GM12801 (cell line): Measurements from ENCODE around the gene NISCH.

Source experiments
- CTCF ChIP-seq: IDR thresholded peaks from one replicate; pipeline ENCODE4 v1.5.1; 2011; ENCODE audit warnings: control low read depth; ENCODE audit not compliant: insufficient read length; ENCODE audit errors: extremely low read depth

NISCH gene

GRCh38 chr3:52534281-52535183, 79.1 kb downstream of the NISCH start:
- TF ChIP-seq CTCF: no peak

DNA sequence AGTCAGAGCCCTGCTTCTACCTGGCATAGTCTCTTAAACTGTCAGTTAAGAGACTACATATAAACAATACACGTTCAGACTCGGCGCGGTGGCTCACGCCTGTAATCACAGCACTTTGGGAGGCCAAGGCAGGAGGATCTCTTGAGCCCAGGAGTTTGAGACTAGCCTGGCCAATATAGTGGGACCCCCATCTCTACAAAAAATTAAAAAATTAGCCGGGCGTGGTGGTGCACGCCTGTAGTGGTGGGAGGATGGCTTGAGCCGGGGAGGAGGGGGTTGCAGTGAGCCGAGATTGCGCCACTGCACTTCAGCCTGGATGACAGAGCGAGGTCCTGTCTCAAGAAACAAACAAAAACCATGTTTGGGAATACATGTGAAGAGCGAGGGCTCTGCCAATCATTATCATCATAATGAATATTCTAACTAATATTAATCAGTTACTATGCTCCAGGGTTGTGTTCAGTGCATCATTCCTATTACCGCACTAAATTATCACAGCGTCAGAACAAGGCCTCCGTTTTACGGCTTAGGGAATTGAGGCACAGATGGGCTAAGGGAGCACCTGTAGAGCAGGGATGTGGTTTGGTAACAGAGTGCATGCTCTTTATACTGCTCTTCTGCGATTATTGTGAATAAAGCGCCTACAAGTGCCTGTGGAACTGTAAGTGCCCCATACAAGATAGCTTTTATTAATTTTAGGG, 80.2 kb downstream of the NISCH start:
- no peak for TF ChIP-seq CTCF

- TF ChIP-seq CTCF: no peak
Measured at GRCh38 chr3:52536112-52536368, 80.6 kb downstream of the NISCH start.

DNA sequence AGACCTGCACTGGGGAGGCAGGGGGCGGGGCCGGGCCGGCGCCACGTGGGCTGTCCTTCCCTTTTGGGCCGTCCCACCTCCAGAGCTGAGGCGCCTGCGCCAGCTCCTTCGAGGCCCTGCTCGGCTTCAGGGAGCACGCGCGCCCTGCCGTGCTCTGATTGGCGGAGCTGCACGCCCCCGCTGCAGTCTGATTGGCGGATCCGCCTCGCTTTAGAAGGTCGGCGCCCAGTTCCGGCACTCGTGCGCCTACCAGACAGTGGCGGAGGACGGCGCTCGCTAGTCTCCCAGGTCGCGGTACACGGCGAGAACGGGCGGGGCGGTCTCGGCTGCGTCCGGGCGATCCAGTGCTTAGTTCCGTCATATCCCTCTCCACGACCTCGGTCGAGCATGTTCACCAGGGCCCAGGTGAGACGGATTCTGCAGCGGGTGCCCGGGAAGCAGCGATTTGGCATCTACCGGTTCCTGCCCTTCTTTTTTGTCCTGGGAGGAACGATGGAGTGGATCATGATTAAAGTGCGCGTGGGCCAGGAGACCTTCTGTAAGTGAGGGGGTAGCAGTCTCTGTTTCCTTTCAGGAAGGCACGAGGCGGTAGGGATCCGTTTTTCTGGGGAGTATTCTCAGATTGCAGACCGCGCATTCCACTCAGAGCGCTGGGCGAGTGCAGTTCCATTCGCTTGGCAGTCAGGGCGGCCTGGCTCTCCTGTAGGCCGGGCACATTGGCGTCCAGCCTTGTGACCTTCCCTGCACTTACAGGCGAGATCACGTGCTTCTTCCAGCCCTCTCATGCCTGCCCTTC, 81.2 kb downstream of the NISCH start, which contains the start of gene UQCC5:
Gene UQCC5 (plus strand): TSS at position 237 of the 796 bp plus-strand sequence. CDS start 151 bp downstream, at position 388.
- TF ChIP-seq CTCF: no peak

- no peak for TF ChIP-seq CTCF
Measured at GRCh38 chr3:52537165-52537620, 81.8 kb downstream of the NISCH start.

GRCh38 chr3:52537726-52538421, 82.5 kb downstream of the NISCH start:
- no peak for TF ChIP-seq CTCF
